Right forelimb (tissue), 1 donor: Measurements from ENCODE around the gene AVPR1B.

Experiments
- DNase-seq: peaks from one replicate; pipeline ENCODE4 v3.0.0-alpha.2; 2018

AVPR1B gene

GRCh38 chr1:206111271-206111927 lies 5.8 kb downstream of the AVPR1B start:
- DNase-seq, result no peak

DNA sequence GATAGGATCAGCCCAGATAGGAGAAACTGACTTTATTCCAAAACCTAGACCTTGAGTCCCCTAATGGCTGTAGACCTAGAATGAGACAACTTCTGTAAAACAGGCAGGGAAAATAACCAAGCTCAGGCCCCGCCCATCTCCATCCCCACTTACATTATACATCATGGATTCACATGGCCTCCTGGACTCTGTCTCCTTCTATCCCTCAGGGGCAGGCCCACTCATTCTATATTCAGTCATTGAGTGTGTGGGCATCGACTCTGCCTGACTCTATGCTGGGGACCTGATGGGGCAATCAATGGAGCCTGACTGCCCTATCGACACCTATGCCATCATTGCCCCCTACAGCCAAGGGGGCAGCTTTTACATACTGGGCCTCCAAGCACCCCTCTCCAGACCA lies 6.4 kb downstream of the AVPR1B start:
- DNase-seq, result no peak

DNA sequence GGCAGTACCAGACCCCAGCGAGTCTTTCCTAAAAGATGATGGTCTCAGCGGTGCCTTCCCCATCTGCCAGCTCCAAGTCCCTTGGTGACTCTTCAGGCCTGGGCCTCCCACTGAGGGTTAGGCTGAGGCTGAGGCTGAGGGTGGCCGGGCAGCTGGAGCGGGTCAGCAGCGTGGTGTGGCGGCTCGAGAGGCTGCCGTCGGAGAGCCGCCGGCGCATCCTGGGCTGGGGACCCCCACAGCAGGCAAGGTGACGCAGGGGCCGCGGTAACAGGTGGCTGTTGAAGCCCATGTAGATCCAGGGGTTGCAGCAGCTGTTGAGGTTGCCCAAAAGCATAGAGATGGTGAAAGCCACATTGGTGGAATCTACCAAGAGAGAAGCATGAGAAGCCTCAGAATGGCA lies 7.0 kb downstream of the AVPR1B start:
- no peak for DNase-seq

DNA sequence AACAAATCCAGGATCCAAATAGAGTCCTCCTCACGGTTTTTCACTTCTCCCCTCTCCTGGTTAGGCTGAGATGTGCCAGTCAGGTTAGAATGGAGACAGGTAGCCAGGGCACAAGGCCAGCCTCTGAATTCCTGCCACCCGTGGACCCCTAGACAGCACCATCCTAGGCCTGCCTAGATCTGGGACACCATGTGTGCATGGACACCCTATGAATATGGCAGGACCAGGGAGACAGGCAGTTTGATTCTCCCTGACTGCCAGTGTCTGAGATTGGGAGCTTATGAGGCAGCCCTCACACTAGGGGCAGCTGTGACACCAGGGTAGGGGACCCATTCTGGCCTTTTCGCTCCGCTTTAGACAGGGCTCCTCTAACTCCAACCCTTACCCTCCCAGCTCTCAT lies 7.5 kb downstream of the AVPR1B start:
- DNase-seq, result no peak

DNA sequence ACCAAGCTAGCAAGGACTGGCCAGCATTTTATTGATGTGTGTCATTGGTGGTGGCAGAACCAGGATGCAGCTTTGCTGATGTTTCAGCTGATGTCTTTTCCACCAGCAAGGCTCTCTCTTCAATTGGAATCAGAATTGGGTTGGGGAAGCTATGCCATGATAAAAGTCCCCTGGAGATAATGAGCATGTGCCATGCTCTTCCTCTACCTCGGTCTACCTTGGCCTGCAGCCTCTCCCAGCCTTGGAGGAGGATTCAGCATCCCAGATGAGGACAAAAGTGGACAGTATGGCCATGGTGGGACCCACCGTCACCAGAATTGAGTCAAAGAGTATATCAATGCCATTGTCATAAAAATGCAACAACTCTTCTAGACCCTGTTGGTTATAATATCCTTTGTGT lies 8.6 kb downstream of the AVPR1B start:
- no peak for DNase-seq

DNA sequence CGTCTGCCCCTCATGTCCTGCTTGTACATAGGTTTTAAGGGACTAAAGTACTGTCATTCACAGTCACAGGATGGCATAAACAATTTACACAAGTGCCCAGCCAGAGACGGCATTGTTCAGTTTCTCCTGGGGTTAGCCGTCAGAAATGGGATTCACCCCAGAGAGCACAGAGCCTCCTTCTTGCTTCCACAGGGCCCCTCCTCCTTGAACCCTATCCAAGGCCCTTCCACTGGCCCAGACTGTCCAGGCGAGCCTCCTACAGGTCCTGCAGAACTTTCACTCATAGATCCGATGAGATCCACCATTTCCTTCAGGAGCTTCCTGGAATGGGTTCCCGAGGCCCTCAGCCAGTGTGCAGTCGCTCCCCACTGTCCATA lies 10.0 kb downstream of the AVPR1B start:
- DNase-seq, result no peak

- peak; percentile 88 for DNase-seq
Measured at GRCh38 chr1:206106328-206107167, 10.6 kb downstream of the AVPR1B start.

DNA sequence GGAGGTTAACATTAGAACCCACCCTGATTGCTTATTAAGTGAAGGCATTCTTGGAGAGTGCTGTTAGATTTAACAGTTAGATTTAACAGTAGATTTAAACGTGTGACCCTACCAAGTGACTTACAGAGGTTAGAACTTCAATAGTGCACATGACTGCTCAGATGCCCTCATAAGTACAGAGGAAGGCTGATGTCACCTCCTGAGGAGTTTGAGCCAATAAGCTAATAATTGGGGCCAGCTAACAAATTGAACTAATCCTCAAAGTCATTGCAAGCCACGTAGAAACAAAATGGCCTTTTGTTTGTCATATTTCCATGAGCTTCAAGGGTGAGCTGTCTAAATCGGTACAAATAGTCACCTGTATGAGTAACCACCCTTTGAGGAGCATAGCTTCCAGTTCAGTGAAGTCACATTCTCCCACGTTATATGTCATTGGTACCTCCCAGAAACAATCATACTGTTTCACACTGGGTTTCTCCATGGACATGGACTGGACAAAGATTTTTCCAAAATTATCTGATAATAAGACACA lies 11.7 kb downstream of the AVPR1B start:
- no peak for DNase-seq

DNA sequence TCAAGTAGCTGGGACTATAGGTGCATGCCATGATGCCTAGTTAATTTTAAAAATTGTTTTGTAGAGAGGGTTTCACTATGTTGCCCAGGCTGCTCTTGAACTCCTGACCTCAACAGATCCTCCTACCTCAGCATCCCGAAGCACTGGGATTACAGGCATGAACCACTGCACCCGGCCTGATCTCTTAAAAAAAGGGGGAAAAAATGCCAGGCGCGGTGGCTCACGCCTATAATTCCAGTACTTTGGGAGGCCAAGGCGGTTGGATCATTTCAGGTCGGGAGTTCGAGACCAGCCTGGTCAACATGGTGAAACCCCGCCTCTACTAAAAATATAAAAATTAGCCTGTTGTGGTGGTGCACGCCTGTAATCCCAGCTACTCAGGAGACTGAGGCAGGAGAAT lies 13.2 kb downstream of the AVPR1B start:
- DNase-seq, result no peak

DNA sequence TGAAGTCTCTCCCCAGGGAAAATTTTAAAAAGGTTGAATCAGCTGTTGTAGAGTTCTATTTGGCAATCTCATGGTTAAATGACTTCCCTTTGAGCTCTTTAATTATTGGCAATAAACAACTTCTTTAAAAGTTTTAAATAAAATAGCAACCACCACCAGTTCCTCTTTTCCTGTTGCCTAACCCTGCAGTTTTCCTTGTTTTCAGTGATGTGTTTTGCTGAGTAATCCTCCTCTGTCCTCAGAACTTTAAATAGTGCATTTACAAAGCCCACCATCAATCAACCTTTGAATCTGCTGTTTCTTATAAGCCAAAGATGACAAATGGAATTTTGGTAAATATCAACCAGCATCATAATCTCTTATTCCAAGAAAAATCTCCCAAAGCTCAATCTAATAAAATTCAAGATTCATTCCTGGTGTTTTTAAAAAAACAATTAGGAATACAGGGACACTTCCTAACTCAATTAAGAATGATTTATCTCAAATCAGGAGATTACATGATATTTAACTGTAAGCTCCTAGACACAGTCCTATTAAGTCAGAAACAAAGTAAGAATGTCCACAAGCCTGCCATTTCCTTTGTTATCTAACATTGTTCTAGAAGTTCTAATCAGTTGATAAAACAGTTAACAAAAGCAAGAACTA lies 14.8 kb downstream of the AVPR1B start:
- DNase-seq, result no peak

DNA sequence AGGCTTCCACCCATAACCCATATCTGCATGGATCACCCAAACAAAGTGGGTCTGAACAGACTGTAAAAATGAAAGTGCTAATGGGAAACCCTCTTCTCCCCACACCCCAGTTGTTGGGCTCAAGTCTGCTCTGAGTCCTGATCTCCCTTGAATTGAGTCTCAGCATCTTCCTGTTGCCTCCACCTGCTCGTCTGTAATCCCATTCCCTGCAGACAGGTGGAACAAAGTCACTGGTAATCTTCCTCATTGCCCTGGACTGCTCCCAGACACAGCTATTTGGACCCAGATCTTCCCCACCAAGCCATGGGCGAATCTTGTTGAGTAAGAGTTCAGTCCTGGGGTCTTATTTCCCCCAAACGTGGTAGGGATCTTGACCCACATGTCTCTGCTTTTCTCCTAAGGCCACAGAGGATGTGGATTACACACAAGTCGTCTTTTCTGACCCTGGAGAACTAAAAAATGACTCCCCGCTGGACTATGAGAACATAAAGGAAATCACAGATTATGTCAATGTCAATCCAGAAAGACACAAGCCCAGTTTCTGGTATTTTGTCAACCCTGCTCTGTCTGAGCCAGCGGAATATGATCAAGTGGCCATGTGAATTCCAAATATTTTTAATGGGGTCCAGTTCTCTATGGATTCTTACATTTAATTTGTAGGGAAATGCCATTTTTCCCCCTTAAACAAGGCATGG lies 15.7 kb downstream of the AVPR1B start:
- no peak for DNase-seq

DNA sequence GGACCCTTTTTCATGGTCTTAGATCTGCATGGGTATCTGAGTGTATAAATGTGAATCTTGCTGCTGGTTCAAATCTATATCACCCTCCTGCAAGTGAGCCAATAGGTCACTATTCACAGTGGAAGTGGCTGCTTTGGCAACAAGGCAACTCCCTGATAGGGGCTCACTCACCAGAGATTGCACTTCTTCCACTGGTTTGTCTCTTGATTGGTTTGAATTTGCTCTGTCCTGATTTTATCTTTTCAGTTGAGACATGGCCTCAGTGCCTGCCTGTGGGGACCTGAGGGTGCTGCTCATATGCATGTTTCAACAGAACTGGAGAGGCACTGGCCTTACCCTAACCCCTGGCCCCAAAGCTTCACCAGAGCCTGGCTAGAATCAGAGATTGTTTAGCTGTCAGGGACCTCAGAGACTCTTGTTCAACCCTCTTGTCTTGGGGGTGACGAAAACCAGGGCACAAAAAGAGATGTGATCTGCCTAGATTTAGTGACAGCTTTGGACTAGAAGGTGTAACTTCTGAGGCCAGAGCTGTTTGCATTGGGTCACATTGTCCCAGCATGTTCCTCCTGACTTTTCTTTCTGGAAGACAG lies 16.9 kb downstream of the AVPR1B start:
- no peak for DNase-seq

DNA sequence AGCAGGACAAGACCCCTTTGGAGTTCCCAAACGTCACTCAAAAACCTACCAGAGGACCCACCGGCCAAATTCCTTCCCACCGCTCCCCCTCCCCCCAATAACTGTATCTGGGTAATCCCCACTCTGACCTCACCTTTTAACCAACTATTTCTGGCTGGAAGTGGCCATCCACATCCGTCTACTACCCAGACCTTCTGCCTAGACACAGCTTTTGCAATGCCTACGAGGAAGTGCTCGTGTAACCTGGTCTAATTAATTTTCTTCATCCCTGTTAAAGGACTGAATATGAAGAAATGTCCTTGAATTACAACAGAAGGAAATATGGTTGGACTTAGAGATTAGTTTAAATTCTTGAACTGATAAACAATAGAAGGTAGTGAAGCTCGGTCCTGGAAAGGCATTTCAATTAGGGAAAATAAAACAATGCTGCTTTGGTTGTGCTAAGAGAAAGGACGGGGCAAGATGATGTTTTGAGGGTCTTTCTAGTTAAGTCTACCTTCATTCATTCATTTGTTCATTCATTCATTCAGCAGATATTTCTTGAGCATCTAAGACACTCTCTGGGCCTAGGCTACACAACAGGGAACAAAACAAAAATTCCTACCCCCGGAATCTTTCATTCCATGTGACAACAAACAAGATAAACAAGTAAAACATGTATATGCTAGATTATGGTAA lies 18.8 kb downstream of the AVPR1B start:
- no peak for DNase-seq

GRCh38 chr1:206097381-206097780 lies 19.8 kb downstream of the AVPR1B start:
- DNase-seq, result no peak

DNA sequence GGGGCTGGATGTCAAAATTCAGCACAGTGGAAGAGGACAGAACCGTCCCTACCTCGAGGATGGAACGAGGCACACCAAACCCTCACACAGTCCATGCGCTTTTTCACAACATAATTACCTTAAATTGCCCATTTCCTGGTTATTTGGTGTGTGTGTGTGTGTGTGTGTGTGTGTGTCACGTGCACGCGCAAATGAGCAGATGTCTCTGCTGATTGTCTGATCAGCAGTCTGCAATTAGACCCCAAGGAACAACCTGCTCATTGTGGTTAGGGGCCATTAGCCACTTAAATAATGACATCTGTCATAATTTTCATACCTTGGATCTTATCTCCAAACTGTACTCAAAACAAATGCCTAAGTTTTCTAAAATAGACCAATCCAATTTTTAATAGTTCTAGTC lies 23.2 kb downstream of the AVPR1B start:
- no peak for DNase-seq

- no peak for DNase-seq
Measured at GRCh38 chr1:206089341-206089740, 27.8 kb downstream of the AVPR1B start.

DNA sequence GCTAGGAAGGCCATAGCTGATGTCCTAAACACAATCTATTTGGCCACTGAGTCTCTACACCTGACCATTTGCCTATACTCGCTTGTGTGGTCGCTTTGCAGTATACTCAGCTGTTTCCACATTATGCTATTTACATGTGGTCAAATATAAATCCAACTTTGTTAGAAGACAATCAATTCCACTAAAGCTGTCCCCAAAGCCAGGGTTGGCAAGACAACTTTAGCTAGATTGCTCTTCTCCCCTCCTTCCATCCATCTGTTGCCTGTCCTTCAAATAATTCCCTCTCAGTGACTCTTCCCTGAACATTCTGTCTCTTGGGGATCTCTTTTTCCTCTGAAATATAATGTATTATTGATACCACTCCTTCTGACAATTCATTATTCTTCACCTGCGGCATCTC lies 30.1 kb downstream of the AVPR1B start:
- DNase-seq, result no peak

DNA sequence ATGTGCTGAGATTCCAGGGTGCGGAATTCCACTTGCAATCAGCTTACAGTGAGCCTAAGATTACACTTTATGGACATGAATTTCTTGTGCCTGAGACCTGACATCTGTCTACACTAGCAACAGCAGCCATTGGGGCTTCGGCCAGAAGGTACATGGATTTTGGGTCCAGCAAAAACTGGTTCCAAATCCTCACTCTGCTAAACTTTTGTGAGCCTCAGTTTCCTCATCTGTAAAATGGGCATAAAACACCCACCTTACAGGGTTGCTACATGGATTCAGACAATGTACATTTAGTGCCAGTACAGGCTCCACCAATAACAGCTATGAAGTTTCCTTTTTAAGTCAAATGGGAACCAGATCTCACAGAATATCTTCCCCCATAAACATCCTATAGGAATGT lies 33.4 kb downstream of the AVPR1B start:
- no peak for DNase-seq

DNA sequence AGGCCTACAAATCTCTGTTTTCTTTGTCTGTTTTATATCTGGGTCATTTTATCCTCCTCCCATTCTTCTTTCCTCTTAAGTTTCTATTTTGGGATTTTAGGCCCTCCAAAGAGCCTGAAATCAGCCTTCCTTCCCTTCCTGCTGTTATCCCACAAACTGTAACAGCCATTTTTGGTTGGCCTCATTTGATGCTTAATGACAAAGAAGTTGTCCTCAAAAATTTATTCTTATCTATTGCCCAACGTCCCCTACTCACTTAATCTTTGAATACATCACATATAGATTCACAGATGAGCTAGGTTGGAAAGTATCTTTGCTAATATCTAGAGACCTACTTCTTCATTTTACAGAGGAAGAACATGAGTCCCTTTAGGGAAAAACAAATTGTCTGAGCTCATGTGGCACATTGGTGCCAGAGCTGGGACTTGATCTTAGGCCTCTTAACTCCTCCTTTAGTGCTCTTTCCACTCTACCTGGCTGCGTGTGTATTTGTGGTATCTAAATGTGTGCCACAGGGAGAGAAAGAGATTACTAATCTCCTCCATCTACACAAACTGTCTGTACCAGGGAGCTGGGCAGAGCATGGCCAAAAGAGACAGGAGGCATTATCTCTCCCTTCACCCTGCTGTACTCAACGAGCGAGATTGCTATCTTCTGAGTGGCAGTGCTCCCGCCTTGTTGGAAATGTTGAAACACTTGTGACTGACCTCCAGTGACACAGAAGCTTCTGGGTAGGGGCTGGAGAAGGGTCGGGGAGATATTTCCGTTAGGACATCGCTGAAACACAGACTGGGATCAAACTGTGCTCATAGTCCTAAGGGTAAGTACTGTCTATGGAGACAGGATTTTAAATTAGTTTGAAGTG lies 34.1 kb downstream of the AVPR1B start:
- DNase-seq, result no peak

DNA sequence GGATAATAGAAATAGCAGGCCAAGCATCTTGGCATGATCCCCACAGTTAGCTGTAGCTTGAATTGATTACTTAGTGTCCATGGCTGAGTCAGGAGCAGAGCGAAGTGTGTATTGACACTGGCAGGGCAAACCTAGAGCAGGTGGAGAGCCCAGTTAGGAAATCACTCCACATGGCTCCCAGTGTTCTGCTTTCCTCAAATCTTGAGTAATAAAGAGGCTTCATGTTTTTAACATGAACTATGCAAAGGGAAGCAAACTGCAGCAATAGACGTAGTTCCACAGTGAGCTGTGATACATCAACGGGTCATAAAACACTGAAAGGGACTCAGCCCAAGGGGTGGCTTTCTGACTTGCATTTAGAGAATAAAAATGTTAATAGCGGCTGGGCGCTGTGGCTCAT lies 35.3 kb downstream of the AVPR1B start:
- DNase-seq, result no peak
